ENCODE measurements around the gene MAP4K5. TPM values are rescaled to one million over a fixed set of nuclear protein-coding genes. Genes with fewer than 3 reads are reported as not detected.

The MAP4K5 gene
- total and polyA plus RNA-seq, 4 experiments from 2014 or later: 5.9 to 43.0 (median 31.5) TPM

GRCh38 chr14:50524731-50525515 lies 7.4 kb downstream of the MAP4K5 start:
- Mint-ChIP-seq H3K27ac (peak overlapping the region; percentile 24 to 80 (median 60)), H3K27me3 (no peaks in the 10 kb centered on the region), H3K4me1 (peaks cover 56 to 75% (median 65%) of the 10 kb centered on the region in 4 donors), H3K9me3 (no peaks in the 10 kb centered on the region), H3K4me3 (peak overlapping the region in 4 of 8 donors; percentile 2 to 36 (median 18)), H3K36me3 (peaks cover 4% of the 10 kb centered on the region in 2 donors)
- Histone ChIP-seq H3K4me1 (ENCODE audit: insufficient read depth, low read length) (peaks cover 66% of the 10 kb centered on the region), H3K4me3 (ENCODE audit: low read length in 2 of 2) (no peak overlapping the region), H3K27ac (ENCODE audit: low read depth, low read length) (no peak overlapping the region), H3K27me3 (ENCODE audit: insufficient read depth, low read length) (no peaks in the 10 kb centered on the region), H3K36me3 (ENCODE audit: insufficient read depth, low read length) (no peaks in the 10 kb centered on the region), H3K9me3 (ENCODE audit: control insufficient read depth in 1 of 2, low read length in 2 of 2) (no peaks in the 10 kb centered on the region)
- no peak for DNase-seq
- ChIA-PET CTCF (ENCODE audit: partially characterized antibody) (no interaction called here), POLR2A (ENCODE audit: partially characterized antibody) (interaction anchor here (0.5 kb wide), 1 partner anchor 126 kb away, joined by 3 read pairs; no protein-coding TSS in a partner anchor)
- intact Hi-C loops (cut with micrococcal nuclease): no loop called here

DNA sequence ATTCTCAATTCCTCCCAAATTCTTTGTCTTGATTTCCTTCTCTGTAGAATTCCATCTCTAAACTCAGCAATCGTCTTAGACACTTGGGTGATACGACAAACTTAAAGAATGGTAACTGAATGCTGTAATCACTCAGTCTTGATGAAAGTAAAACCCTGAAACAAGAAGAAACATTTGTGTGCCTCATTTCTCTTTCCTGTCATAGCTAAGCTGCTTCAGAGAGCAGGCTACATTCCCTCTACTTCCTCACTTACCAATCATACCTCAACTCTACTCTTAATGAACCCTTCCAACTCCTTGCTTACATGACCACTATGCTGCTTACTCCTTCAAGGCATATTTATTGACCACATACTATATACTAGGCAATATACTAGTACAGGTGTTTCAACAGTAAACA lies 8.3 kb downstream of the MAP4K5 start:
- Histone ChIP-seq H3K27ac (ENCODE audit: low read depth, low read length) (no peak overlapping the region), H3K9me3 (ENCODE audit: control insufficient read depth in 1 of 2, low read length in 2 of 2) (no peaks in the 10 kb centered on the region), H3K4me1 (ENCODE audit: insufficient read depth, low read length) (peaks cover 57% of the 10 kb centered on the region), H3K27me3 (ENCODE audit: insufficient read depth, low read length) (no peaks in the 10 kb centered on the region), H3K4me3 (ENCODE audit: low read length in 2 of 2) (no peak overlapping the region), H3K36me3 (ENCODE audit: insufficient read depth, low read length) (no peaks in the 10 kb centered on the region)
- CTCF ChIA-PET (ENCODE audit: partially characterized antibody): no interaction called here
- H3K4me1 Mint-ChIP-seq: peaks cover 49 to 66% (median 57%) of the 10 kb centered on the region in 4 donors
- POLR2A ChIA-PET (ENCODE audit: partially characterized antibody): no interaction called here
- H3K27ac Mint-ChIP-seq: peak overlapping the region in 5 of 7 donors; percentile 8 to 71 (median 43)
- no peak for DNase-seq
- peak overlapping the region in 3 of 8 donors; percentile 2 to 24 (median 16) for H3K4me3 Mint-ChIP-seq
- H3K27me3 Mint-ChIP-seq: no peaks in the 10 kb centered on the region
- H3K36me3 Mint-ChIP-seq: peaks cover 4% of the 10 kb centered on the region in 2 donors
- intact Hi-C loops (cut with micrococcal nuclease): no loop called here
- H3K9me3 Mint-ChIP-seq: no peaks in the 10 kb centered on the region

DNA sequence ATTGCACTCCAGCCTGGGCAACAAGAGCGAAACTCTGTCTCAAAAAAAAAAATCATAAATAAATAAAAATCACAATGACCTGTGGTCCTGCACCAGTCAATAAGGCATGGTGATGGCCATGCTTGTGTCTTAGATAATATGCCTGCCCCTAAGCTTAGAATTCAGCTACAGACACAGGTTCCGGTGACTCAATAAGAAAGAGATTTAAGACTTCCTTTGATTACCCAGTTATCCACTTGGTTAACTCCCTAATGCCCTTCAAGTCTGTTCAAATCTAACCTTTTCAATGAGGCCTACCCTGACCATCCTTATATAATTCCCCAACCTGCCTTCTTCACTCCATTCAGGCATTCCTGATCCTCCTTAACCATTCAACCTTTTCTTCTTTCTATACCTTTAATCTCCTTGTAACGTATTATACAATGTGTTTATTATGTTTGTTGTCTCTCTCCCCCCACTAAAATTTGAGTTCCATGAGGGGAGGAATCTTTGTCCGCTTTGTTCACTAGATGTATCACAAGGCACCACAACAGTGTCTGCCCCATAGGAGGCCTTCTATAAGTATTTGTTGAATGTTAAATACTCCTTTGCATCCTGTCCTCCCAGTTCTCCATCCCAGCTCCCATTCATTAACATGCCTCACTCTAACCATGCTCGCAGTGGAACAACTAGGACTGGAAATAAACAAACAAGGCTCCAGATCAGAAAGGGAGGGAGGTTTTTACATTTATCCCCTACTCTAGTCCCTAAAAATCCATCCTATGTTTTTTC lies 8.9 kb downstream of the MAP4K5 start:
- peaks cover 51 to 62% (median 54%) of the 10 kb centered on the region in 4 donors for H3K4me1 Mint-ChIP-seq
- intact Hi-C loops (cut with micrococcal nuclease): no loop called here
- no peaks in the 10 kb centered on the region for H3K36me3 ChIP-seq (ENCODE audit: insufficient read depth, low read length)
- H3K27ac Mint-ChIP-seq: peak overlapping the region in 3 of 7 donors; percentile 20 to 43 (median 42)
- H3K9me3 Mint-ChIP-seq: no peaks in the 10 kb centered on the region
- H3K4me3 ChIP-seq (ENCODE audit: low read length in 2 of 2): no peak overlapping the region
- H3K36me3 Mint-ChIP-seq: peaks cover 4 to 6% of the 10 kb centered on the region in 2 donors
- H3K4me3 Mint-ChIP-seq: peak overlapping the region in 5 of 8 donors; percentile 1 to 35 (median 24)
- DNase-seq: no peak
- H3K27me3 ChIP-seq (ENCODE audit: insufficient read depth, low read length): no peaks in the 10 kb centered on the region
- H3K4me1 ChIP-seq (ENCODE audit: insufficient read depth, low read length): peaks cover 51% of the 10 kb centered on the region
- no peaks in the 10 kb centered on the region for H3K9me3 ChIP-seq (ENCODE audit: control insufficient read depth in 1 of 2, low read length in 2 of 2)
- H3K27ac ChIP-seq (ENCODE audit: low read depth, low read length): no peak overlapping the region
- ChIA-PET POLR2A (ENCODE audit: partially characterized antibody) (no interaction called here), CTCF (ENCODE audit: partially characterized antibody) (interaction anchor here (2.0 kb wide), 1 partner anchor 202 kb away, joined by 8 read pairs; no protein-coding TSS in a partner anchor)
- H3K27me3 Mint-ChIP-seq: no peaks in the 10 kb centered on the region

GRCh38 chr14:50521912-50522341 lies 10.4 kb downstream of the MAP4K5 start:
- Histone ChIP-seq H3K4me1 (ENCODE audit: insufficient read depth, low read length) (peaks cover 47% of the 10 kb centered on the region), H3K36me3 (ENCODE audit: insufficient read depth, low read length) (no peaks in the 10 kb centered on the region), H3K27ac (ENCODE audit: low read depth, low read length) (peak overlapping the region; percentile 45), H3K4me3 (ENCODE audit: low read length in 2 of 2) (peak overlapping the region in 1 of 2 donors; percentile 4), H3K9me3 (ENCODE audit: control insufficient read depth in 1 of 2, low read length in 2 of 2) (no peaks in the 10 kb centered on the region), H3K27me3 (ENCODE audit: insufficient read depth, low read length) (no peaks in the 10 kb centered on the region)
- Mint-ChIP-seq H3K4me3 (peak overlapping the region; percentile 34 to 83 (median 68)), H3K9me3 (no peaks in the 10 kb centered on the region), H3K27ac (peak overlapping the region; percentile 32 to 86 (median 84)), H3K36me3 (peaks cover 3 to 6% of the 10 kb centered on the region in 2 donors), H3K27me3 (no peaks in the 10 kb centered on the region), H3K4me1 (peaks cover 50 to 59% (median 55%) of the 10 kb centered on the region in 4 donors)
- intact Hi-C loops (cut with micrococcal nuclease): no loop called here
- CTCF ChIA-PET (ENCODE audit: partially characterized antibody): interaction anchor here (0.5 to 2.0 kb wide), 3 partner anchors 19 to 201 kb away, joined by 4 to 8 read pairs (median 6); no protein-coding TSS in a partner anchor
- DNase-seq: peak in 3 of 5 donors; percentile 12 to 28 (median 26)
- POLR2A ChIA-PET (ENCODE audit: partially characterized antibody): no interaction called here

DNA sequence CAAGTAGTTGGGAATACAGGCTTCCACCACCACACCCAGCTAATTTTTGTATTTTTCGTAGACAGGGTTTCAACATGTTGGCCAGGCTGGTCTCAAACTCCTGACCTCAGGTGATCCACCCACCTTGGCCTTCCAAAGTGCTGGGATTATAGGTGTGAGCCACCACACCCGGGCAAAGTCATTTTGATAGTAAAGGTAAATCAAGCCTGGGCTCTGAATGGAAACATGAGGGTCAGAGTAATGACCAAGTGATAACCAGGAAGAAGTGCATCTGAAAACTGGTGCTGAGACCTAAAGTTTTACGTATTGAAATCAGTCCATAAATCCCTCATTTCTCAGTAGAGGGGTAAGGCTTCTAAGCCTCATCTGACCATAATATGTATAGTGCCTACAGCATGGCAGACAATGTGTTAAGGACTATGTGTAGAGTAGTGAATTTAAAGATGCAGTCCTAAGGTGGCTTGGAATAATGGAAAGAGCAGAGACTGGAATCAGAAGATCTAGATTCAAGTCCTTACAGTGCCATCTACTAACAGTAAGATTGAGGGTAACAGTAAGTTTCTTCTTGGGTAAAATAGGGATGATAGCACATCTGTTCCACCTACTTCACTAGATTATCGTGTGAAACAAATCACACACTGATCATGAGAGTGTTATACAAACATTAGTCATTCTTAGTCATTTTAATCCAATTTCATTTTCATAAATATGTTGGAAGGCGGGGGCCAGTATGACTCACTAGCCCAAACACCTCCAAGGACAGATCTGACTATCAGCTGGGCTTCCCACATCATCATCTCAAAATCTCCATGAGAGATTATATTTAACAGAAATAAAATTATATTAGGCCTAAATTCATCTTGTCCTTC lies 11.2 kb downstream of the MAP4K5 start:
- Mint-ChIP-seq H3K4me1 (peaks cover 47 to 54% (median 50%) of the 10 kb centered on the region in 4 donors), H3K27ac (peak overlapping the region; percentile 7 to 86 (median 83)), H3K27me3 (no peaks in the 10 kb centered on the region), H3K36me3 (peaks cover 3 to 10% of the 10 kb centered on the region in 2 donors), H3K9me3 (no peaks in the 10 kb centered on the region), H3K4me3 (peak overlapping the region; percentile 13 to 83 (median 68))
- peak in 1 of 5 donors; percentile 44 for DNase-seq
- Histone ChIP-seq H3K9me3 (ENCODE audit: control insufficient read depth in 1 of 2, low read length in 2 of 2) (no peaks in the 10 kb centered on the region), H3K27ac (ENCODE audit: low read depth, low read length) (peak overlapping the region; percentile 45), H3K27me3 (ENCODE audit: insufficient read depth, low read length) (no peaks in the 10 kb centered on the region), H3K4me1 (ENCODE audit: insufficient read depth, low read length) (peaks cover 47% of the 10 kb centered on the region), H3K36me3 (ENCODE audit: insufficient read depth, low read length) (no peaks in the 10 kb centered on the region), H3K4me3 (ENCODE audit: low read length in 2 of 2) (no peak overlapping the region)
- POLR2A ChIA-PET (ENCODE audit: partially characterized antibody): interaction anchor here (0.6 to 1.0 kb wide), 2 partner anchors 294 to 900 kb away, joined by 3 read pairs; no protein-coding TSS in a partner anchor
- intact Hi-C loops (cut with micrococcal nuclease): no loop called here
- CTCF ChIA-PET (ENCODE audit: partially characterized antibody): interaction anchor here (0.5 to 1.5 kb wide), 2 partner anchors 20 to 125 kb away, joined by 4 to 6 read pairs; no protein-coding TSS in a partner anchor

- Mint-ChIP-seq H3K27ac (no peak overlapping the region), H3K4me3 (no peak overlapping the region), H3K27me3 (no peaks in the 10 kb centered on the region), H3K36me3 (peaks cover 3 to 12% of the 10 kb centered on the region in 2 donors), H3K4me1 (peaks cover 12 to 19% (median 16%) of the 10 kb centered on the region in 4 donors), H3K9me3 (no peaks in the 10 kb centered on the region)
- Histone ChIP-seq H3K4me1 (ENCODE audit: insufficient read depth, low read length) (peaks cover 4% of the 10 kb centered on the region), H3K4me3 (ENCODE audit: low read length in 2 of 2) (no peak overlapping the region), H3K9me3 (ENCODE audit: control insufficient read depth in 1 of 2, low read length in 2 of 2) (no peaks in the 10 kb centered on the region), H3K36me3 (ENCODE audit: insufficient read depth, low read length) (no peaks in the 10 kb centered on the region), H3K27me3 (ENCODE audit: insufficient read depth, low read length) (no peaks in the 10 kb centered on the region), H3K27ac (ENCODE audit: low read depth, low read length) (no peak overlapping the region)
- ChIA-PET CTCF (ENCODE audit: partially characterized antibody) (no interaction called here), POLR2A (ENCODE audit: partially characterized antibody) (no interaction called here)
- no peak for DNase-seq
- intact Hi-C loops (cut with micrococcal nuclease): no loop called here
These were observed 16.3 kb downstream of the MAP4K5 start for GRCh38 chr14:50516091-50516490.

All from CD4-positive, alpha-beta memory T cell (primary cell).